NCI-H2196 treated with DMSO at 0.1 percent for 48 hours (cell line): ENCODE measurements around the gene UCN.
A peak's percentile ranks its signal among the peaks of the same experiment; 100 is the strongest.
"Not testable (repeated sequence)": the region's sequence is repeated elsewhere in the genome, so short reads cannot be mapped to it uniquely, and the experiment has no call there.

Experiments used
- DNase-seq: peaks from one replicate; lab custom pipeline; 2025; ENCODE audit not compliant: unreplicated experiment; lab: John Stamatoyannopoulos, UW

UCN gene

GRCh38 chr2:27308359-27308881 lies at the start of gene UCN:
Gene UCN, minus strand, starts transcription at chr2:27308445. Its CDS starts 550 bp downstream, at chr2:27307895.
- no peak for DNase-seq

DNA sequence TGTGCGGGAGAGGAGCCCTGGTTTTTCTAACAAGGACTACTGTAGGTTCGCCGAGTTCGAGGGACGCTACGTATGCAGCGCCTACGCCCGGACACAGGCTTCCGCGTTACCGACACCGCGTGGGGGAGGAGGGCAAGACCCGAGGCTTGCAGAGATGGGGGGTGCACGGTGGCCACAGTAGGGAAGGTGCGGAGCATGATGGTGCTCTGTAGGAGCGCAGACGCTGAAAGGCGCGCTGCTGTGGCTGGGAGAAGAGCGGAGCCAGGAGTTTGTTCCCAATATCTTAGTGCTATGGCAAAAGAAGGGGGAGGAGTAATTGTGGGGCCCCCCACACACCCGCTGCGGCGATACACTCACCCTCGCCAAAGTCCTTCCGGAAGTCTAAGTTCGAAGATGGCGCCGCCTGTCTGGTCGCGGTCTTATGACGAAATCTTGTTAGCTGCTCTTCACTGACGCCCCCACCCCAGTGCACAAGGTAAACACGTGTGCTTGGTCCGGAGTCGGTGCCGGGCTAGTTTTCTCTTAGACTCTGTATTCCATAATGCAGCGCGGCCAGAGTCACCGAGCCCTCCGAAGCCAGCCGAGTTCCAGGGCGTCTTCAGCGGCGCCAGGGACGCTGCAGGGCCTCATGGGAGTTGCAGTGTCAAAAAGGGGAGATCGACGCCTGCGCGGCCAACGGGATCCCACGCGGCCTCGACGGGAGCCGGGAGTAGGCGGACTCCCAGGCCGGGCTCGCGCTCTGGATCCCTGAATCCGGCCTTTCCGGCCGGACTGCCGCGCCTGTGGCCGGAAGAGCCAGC lies 48.3 kb upstream of the UCN start, which contains the start of gene GTF3C2:
Gene GTF3C2 (minus strand): TSS at position 383 of the 800 bp plus-strand sequence. CDS start 13,210 bp downstream, outside the sequence.
- DNase-seq = peak; percentile 91

DNA sequence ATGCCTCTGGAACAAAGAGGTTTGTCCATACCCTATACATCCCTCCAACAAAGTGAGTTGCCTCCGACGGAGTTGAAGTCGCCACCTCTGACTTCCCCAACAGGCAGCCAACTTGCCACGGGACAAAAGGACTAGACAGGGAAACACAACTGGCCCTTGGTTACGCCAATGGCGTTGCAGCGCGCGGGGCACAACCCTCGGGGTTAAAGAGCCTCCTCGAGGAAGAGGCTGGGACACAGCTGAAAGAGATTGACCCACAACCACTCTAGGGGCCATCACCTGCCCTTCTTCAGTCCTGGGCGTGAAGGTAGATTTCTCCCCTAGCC lies 47.8 kb upstream of the UCN start:
- DNase-seq = peak; percentile 48

GRCh38 chr2:27354597-27354927 lies 46.3 kb upstream of the UCN start:
- DNase-seq = no peak

DNA sequence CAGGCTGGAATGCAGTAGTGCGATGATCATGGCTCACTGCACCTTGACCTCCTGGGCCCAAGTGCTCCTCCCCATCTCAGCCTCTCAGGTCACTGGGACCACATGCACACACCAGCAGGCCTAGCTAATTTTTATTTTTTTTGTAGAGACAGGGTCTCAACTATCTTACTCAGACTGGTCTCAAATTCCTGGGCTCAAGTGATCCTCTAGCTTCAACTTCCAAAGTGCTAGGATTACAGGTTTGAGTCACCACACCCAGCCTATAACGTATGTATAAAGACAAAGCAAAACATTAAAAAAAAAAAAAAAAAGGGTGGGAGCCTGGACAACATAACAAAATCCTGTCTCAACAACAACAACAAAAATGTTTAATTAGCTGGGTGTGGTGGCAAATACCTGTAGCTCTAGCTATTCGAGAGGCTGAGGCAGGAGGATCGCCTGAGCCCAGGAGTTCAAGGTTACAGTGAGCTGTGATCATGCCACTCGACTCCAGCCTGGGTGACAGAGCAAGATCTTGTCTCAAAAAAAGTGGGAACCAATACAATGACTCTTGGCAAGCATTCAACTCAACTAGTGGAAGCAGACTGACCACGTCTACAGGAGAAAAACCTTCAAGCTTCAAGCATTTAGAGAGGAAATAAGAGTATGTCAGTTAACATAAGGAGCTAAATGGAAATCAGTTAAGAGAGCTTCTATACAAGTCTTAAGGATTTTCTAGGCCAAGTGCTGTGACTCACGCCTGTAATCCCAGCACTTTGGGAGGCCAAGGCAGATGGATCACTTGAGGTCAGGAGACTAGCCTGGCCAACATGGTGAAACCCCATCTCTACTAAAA lies 45.7 kb upstream of the UCN start:
- no peak for DNase-seq

- DNase-seq = not testable (repeated sequence)
These were observed 45.1 kb upstream of the UCN start for GRCh38 chr2:27353386-27353761.

- DNase-seq = no peak
These were observed 43.8 kb upstream of the UCN start for GRCh38 chr2:27351802-27352598.

DNA sequence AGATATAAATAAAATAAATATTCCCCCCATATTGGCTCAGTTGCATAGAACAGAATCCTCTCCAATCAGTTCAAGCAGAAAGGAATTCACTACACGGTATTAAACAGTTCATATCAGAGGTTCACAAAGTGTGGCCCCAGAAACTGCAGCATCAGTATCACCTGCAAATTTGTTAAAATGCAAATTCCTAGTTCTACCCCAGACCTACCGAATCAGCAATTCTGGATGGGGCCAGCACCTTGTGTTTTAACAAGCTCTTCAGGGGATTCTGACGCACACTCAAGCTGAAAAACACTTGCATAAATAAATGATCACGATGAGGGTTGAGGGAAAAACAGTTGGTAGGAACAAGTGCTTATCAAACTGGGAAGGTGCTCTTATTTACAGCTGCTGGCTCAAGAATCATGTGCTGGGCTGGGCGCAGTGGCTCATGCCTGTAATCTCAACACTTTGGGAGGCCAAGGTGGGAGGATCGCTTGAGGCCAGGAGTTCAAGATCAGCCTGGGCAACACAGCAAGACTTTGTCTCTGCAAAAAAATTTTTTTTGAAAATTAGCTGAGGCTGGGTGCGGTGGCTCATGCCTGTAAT lies 42.0 kb upstream of the UCN start:
- DNase-seq = no peak

- DNase-seq = no peak
These were observed 39.4 kb upstream of the UCN start for GRCh38 chr2:27347641-27348040.

DNA sequence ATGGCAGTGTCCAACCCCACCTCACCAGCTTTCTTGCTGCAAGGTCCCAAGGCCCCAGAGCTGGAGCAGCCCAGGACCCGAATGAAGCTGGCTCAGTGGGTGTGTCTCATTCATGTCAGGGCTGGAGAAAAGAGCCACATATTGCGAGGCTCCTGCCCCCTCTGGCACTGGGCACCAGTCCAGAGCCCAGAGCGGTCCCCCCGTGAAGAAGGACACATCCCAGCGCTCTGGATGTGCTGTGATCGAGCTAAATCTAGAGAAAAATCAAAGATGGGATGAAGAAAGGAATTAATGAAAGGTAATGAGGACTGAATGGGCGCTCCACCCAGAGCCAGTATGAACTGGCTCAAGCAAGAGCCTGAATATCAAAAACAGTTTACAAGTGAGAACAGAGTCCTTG lies 27.9 kb upstream of the UCN start:
- DNase-seq = no peak

GRCh38 chr2:27335311-27335710 lies 27.1 kb upstream of the UCN start:
- DNase-seq = no peak

- no peak for DNase-seq
These were observed 16.5 kb upstream of the UCN start for GRCh38 chr2:27324720-27325119.

DNA sequence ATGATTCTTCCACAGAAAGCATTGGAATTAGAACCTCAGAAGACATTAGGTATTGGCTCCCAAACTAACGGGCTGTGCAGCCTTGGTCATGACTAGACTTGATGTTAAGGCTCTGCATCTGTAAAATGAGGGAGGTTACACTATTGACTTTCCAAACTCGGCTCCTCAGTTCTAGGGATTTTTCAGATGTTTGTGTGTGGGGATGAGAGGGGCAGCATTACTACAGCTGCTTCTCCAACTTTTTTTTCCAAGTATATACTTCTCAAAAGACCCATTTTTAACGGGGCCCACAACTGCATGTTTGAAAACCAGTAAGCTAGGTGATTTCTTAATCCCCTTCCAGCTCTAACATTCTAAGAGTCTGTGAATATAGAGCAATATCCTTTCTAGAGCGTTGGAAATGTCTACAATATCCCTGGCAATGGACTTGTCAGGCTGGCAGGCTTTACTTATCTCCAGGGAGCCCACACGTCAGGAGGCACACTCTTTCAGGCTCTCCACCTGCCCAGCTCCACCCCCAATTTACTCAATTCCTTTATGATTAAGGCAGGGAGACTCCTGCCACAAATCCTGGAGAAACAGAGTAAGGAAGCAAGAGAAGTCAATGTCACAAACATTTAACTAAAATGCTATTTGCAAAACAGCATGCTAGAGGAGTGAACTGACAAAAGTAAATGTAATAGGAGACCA lies 15.5 kb upstream of the UCN start:
- no peak for DNase-seq

GRCh38 chr2:27322766-27323595 lies 14.7 kb upstream of the UCN start, which contains the start of gene MPV17:
Gene MPV17, minus strand, starts transcription at chr2:27323097. Its CDS starts 580 bp downstream, at chr2:27322517.
- DNase-seq = peak; percentile 93

- DNase-seq = no peak
These were observed 14.1 kb upstream of the UCN start for GRCh38 chr2:27322301-27322765.

GRCh38 chr2:27320958-27321543 lies 12.8 kb upstream of the UCN start:
- peak; percentile 87 for DNase-seq

DNA sequence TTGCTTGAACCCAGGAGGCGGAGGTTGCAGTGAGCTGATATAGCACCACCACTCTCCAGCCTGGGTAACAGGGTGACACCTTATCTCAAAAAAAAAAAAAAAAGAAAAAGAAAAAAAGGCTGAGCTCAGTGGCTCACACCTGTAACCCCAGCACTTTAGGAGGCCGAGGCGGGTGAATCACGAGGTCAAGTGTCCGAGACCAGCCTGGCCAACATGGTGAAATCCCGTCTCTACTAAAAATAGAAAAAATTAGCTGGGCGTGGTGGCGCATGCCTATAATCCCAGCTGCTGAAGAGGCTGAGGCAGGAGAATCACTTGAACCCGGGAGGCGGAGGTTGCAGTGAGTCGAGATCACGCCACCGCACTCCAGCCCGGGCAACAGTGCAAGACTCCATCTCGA lies 11.6 kb upstream of the UCN start:
- not testable (repeated sequence) for DNase-seq

GRCh38 chr2:27316655-27317412 lies 8.6 kb upstream of the UCN start:
- DNase-seq = peak; percentile 61
